ENCODE measurements around the gene ORM1. TPM values are rescaled to one million over a fixed set of nuclear protein-coding genes. Genes with fewer than 3 reads are reported as not detected.

ORM1 gene
- total RNA-seq, 1 donor from 2014 or later = 9.2 TPM

GRCh38 chr9:114285166-114285867 is 37.6 kb upstream of the ORM1 start:
- Histone ChIP-seq H3K9me3 (no peaks in the 10 kb centered on the region), H3K4me1 (no peaks in the 10 kb centered on the region), H3K27ac (no peak overlapping the region), H3K27me3 (ENCODE audit: low read depth) (no peaks in the 10 kb centered on the region), H3K4me3 (no peak overlapping the region), H3K36me3 (no peaks in the 10 kb centered on the region)
- no peak for TF ChIP-seq CTCF (IDR thresholded peaks at IDR 0.05)
- intact Hi-C loops (cut with DNase I) = no loop called here
- DNase-seq = peak; percentile 40
- ATAC-seq = peak in 1 of 2 donors; percentile 3

- Histone ChIP-seq H3K36me3 (no peaks in the 10 kb centered on the region), H3K27me3 (ENCODE audit: low read depth) (no peaks in the 10 kb centered on the region), H3K4me1 (no peaks in the 10 kb centered on the region), H3K4me3 (no peak overlapping the region), H3K9me3 (no peaks in the 10 kb centered on the region), H3K27ac (no peak overlapping the region)
- intact Hi-C loops (cut with DNase I) = no loop called here
- DNase-seq (peak; percentile 3), ATAC-seq (no peak)
- TF ChIP-seq CTCF (IDR thresholded peaks at IDR 0.05) = no peak
These were observed 36.7 kb upstream of the ORM1 start for GRCh38 chr9:114286146-114286679.

GRCh38 chr9:114287001-114287762 is 35.7 kb upstream of the ORM1 start:
- no peak for ATAC-seq
- no peak overlapping the region for H3K27ac ChIP-seq
- H3K36me3 ChIP-seq = peaks cover 1% of the 10 kb centered on the region
- DNase-seq = peak; percentile 33
- intact Hi-C loops (cut with DNase I) = no loop called here
- TF ChIP-seq CTCF (IDR thresholded peaks at IDR 0.05) = no peak
- H3K9me3 ChIP-seq = no peaks in the 10 kb centered on the region
- no peak overlapping the region for H3K4me3 ChIP-seq
- no peaks in the 10 kb centered on the region for H3K4me1 ChIP-seq
- H3K27me3 ChIP-seq (ENCODE audit: low read depth) = no peaks in the 10 kb centered on the region

- H3K4me1 ChIP-seq = no peaks in the 10 kb centered on the region
- intact Hi-C loops (cut with DNase I) = no loop called here
- no peaks in the 10 kb centered on the region for H3K9me3 ChIP-seq
- TF ChIP-seq CTCF (IDR thresholded peaks at IDR 0.05) = no peak
- H3K4me3 ChIP-seq = no peak overlapping the region
- ATAC-seq (no peak), DNase-seq (peak; percentile 39)
- H3K27ac ChIP-seq = no peak overlapping the region
- no peaks in the 10 kb centered on the region for H3K27me3 ChIP-seq (ENCODE audit: low read depth)
- peaks cover 6% of the 10 kb centered on the region for H3K36me3 ChIP-seq
These were observed 35.1 kb upstream of the ORM1 start for GRCh38 chr9:114287763-114288192.

GRCh38 chr9:114288193-114289091 is 34.5 kb upstream of the ORM1 start:
- H3K27me3 ChIP-seq (ENCODE audit: low read depth) = no peaks in the 10 kb centered on the region
- H3K4me3 ChIP-seq = no peak overlapping the region
- peak; percentile 11 to 17 for ATAC-seq
- TF ChIP-seq CTCF (IDR thresholded peaks at IDR 0.05) = no peak
- intact Hi-C loops (cut with DNase I) = no loop called here
- DNase-seq = peak; percentile 37
- no peak overlapping the region for H3K27ac ChIP-seq
- H3K36me3 ChIP-seq = peaks cover 6% of the 10 kb centered on the region
- H3K4me1 ChIP-seq = no peaks in the 10 kb centered on the region
- H3K9me3 ChIP-seq = no peaks in the 10 kb centered on the region
